ENCODE results near the gene MAP4K2. TPM values are rescaled to one million over a fixed set of nuclear protein-coding genes. Genes with fewer than 3 reads are reported as not detected.
A peak's percentile ranks its signal among the peaks of the same experiment; 100 is the strongest.

The MAP4K2 gene
- total and polyA plus RNA-seq, 9 of the 15 experiments (the other 6 are each of a cell fraction or from before 2014, with no cell fraction given), result 0.13 to 14.5 (median 7.3) TPM

GRCh38 chr11:64839335-64839734 lies 36.3 kb upstream of the MAP4K2 start:
- 77% methylated on average over 12 of the region's 13 CpGs for WGBS (ENCODE audit: insufficient coverage, low coverage, missing lambda C conversion rate)
- H3K9ac ChIP-seq (ENCODE audit: insufficient read depth in 1 of 2, low read depth in 2 of 2, low read length in 2 of 2), result no peak overlapping the region; a peak in 1 of 4 replicates
- H3K4me1 ChIP-seq (replicated peaks in 1 of 2; ENCODE audit: control insufficient read depth in 2 of 2, insufficient read depth in 2 of 2, low read length in 2 of 2), result peaks cover 21 to 47% of the 10 kb centered on the region in 2 experiments
- no peak overlapping the region for H3K4me3 ChIP-seq
- TF ChIP-seq NR2C2 (CRISPR knock-in tag; IDR thresholded peaks at IDR 0.05) (no peak), NR2C2 (tag; IDR thresholded peaks at IDR 0.05) (no peak), ZMIZ1 (IDR thresholded peaks at IDR 0.05; ENCODE audit: low read depth in 2 of 2, low read length in 2 of 2) (no peak), STAT5A (IDR thresholded peaks at IDR 0.05; ENCODE audit: borderline replicate concordance, low read length) (no peak), ZNF655 (CRISPR knock-in tag; IDR thresholded peaks at IDR 0.05) (no peak), MAX (CRISPR knock-in tag; IDR thresholded peaks at IDR 0.05) (0 out of 2 replicates have a peak, but pooled peaks have one; percentile 22), WHSC1 (IDR thresholded peaks at IDR 0.05; ENCODE audit: low read length) (no peak), GMEB1 (CRISPR knock-in tag; IDR thresholded peaks at IDR 0.05) (no peak), MEF2D (tag; conservative IDR thresholded peaks at IDR 0.05; ENCODE audit: low read depth) (no peak), MIER1 (IDR thresholded peaks at IDR 0.05; ENCODE audit: low read depth) (no peak)
- no peak overlapping the region for H3K27ac ChIP-seq (ENCODE audit: extremely low read depth, low read depth, low read length)
- H3K9me1 ChIP-seq (ENCODE audit: control insufficient read depth, insufficient read depth, low read length), result no peaks in the 10 kb centered on the region
- no peak overlapping the region for H2AFZ ChIP-seq (ENCODE audit: low read depth, low read length)
- no TSS peak for BruUV-seq (replicated peaks)
- FAIRE-seq (no peak), ATAC-seq (no peak), DNase-seq (ENCODE audit: extremely low read depth in 1 of 4, low spot score in 3 of 4) (no peak)
- peaks cover 40% of the 10 kb centered on the region; the same call in 2 of the 3 replicates for H3K36me3 ChIP-seq (ENCODE audit: control insufficient read depth, insufficient read depth, low read length)
- ChIA-PET CTCF (ENCODE audit: low intra/inter-chr PET ratio) (interaction anchor here (0.6 kb wide), 1 partner anchor 34 kb away, joined by 3 read pairs; no protein-coding TSS in a partner anchor), POLR2A (interaction anchor here (0.5 to 1.5 kb wide), 3 partner anchors 12 to 99 kb away, joined by 3 to 4 read pairs (median 3); no protein-coding TSS in a partner anchor)
- H3K27me3 ChIP-seq (ENCODE audit: control insufficient read depth in 2 of 2, insufficient read depth in 2 of 2, low read length in 2 of 2), result no peaks in the 10 kb centered on the region; a peak in 1 of 5 replicates
- no peaks in the 10 kb centered on the region for H4K20me1 ChIP-seq (replicated peaks; ENCODE audit: control insufficient read depth, insufficient read depth, low read length)
- H3K4me2 ChIP-seq (ENCODE audit: insufficient read depth, low read length), result no peak overlapping the region
- intact Hi-C loops (cut with micrococcal nuclease) (no loop called here), in situ Hi-C loops (cut with MboI) (no loop called here)
- H3K79me2 ChIP-seq (ENCODE audit: control insufficient read depth, insufficient read depth, low read length), result peaks cover 23% of the 10 kb centered on the region; the same call in 2 of the 3 replicates
- no peaks in the 10 kb centered on the region for H3K9me3 ChIP-seq (replicated peaks; ENCODE audit: control insufficient read depth, insufficient read depth, low read depth, low read length)

All from K562 (cell line).